SKM-1 treated with dmso at 0.1 percent for 144 hours (cell line): ENCODE data around the gene PANK1.

Experiments
- DNase-seq: peaks from one replicate; lab custom pipeline; 2025; ENCODE audit not compliant: unreplicated experiment; lab: John Stamatoyannopoulos, UW

PANK1 gene

DNA sequence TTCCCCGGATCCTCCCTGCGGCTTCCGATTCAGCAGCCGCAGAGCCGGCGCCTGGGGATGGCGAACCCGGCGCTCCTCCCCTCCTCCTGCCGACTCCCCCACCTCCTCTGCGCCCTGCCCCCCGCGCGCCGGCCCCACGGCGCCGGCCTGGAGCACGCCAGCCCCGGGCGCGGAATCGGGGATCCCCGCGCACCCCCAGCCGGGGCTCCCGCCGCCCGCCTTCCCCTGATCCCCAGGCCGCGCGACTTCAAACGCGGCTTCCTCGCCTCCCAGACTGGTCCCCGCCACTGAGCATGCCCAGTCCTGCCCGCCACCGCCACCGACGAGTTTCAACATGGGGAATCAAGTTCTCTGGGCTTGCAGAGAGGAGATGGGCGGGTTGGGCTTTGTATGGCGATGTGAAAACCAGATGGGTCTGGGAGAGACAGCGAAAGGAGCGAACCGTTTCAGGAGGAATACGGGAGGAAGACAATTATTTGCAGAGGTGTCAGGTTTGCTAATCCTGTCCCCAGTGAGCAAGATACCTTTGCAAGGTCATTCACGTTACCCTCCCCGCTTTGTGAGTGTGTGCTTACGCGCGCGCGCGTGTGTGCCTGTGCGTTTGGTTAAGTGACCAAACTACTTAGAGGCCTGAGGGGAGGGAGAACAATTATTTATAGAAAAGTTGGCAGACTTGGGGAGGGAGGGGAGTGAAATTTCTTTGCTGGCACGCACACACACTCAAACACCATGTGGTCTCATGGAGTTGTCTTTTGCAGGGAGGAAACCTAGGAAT, at the start of gene PANK1:
PANK1 (minus strand) TSS at position 276 of the 775 bp plus-strand sequence. CDS start 351 bp downstream, outside the sequence.
- DNase-seq, result peak; percentile 77

DNA sequence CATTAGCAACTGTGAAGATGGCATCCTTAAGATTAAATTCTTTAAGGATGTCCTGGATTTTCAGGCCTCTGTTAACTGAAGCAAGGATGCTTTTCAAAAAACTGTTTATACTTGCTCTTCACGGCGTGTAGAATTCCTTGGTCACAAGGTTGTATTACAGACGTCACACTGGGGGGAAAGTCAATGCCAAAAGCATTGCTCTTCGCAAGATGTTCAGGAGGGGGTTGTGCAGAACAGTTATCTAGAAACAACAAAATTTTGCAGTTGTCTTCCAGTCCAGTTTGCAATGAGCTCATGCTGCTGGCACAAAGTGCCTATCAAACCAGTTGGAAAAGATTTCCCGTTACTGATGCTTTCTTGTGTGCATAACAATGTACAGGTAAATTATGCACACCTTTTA, 48.1 kb upstream of the PANK1 start:
- no peak for DNase-seq

DNA sequence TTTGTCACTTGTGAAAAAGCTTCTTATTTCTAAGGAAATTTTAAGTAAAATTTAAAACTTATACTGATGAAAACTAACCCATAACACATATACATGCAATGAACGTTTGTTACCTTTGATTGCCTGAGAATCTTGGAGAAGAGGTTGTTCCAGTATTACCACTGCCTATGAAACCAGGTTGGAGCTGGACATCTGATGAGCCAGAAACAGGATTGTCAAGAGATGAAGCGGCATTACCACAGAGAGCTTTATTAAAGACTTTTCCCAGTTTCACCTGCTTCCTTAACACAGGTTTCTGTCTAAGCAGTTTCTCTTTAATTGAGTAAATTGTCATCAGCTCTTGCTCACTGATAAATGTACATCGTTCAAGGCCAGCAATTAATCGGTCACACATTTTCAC, 47.4 kb upstream of the PANK1 start:
- DNase-seq, result no peak

DNA sequence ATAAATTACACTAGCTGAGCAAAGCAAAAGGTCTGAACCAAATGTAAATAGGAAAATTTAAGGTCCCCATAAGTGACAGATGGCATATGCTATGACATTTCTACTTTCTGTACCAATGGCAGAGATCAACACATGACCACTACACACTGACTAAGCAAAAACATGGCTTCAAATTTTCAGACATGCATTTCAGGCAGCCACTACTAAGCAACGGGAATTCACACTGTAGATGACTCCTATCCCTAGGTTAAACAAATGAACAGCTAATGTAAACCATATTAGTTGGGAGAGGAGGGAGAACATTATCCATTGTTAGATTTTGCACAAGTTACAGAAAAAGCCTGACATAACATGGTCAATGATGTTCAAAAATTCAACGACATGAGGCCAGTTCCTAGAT, 45.0 kb upstream of the PANK1 start:
- DNase-seq, result no peak

DNA sequence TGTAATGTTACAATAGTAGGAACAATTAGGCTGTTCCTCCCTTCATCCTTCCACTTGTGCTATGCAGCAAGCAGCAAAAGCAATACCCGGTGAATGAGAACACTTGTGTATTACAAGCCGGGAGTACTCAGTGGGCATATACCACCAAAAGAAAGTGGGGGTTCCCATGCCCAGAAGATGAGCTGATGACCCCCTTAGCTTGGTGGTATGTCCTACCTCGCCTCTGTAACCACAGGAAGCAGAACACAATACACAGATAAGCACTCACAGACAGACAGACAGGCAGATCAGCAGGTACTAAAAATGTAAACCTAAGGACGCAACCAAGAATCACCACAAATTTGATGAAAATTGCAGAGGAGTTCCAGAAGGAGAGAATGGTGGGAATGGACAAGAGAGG, 40.9 kb upstream of the PANK1 start:
- DNase-seq, result no peak

DNA sequence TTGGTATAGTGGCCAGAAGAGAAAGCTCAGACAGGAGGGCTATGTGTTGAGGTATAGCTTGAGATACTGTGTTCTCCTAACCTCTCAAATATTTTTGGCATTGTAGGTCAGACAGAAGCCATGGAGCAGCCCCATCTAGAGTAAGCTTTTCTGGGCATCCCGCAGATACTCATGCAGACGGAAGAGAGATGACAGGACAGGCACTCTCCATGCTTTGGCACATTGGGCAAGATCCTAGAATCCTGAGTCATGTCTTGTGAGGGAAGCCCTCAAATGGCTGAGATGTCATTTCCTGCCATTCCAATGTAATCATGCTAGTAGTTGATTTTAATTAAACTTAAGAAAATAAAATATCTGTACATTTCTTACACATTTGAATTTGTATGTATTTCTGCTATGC, 39.6 kb upstream of the PANK1 start:
- peak; percentile 5 for DNase-seq

DNA sequence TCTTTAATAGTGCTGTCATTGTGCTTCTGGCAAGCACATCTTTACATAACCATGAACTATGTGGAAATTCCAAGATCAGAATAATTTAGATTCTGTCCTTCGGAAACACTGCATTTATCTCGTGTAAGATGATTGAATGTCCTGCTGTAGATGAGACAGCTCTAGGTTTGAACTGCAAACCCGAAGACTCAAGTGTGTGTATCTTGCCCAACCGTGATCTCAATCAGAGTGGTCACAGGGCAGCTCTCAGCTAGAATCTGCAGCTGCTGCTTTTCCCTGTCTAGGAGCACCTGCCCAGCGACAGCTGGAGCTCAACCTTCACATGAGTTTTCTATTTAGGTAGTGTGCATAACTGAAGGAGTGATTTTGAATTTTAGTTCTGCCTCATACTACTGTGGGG, 38.8 kb upstream of the PANK1 start:
- no peak for DNase-seq

DNA sequence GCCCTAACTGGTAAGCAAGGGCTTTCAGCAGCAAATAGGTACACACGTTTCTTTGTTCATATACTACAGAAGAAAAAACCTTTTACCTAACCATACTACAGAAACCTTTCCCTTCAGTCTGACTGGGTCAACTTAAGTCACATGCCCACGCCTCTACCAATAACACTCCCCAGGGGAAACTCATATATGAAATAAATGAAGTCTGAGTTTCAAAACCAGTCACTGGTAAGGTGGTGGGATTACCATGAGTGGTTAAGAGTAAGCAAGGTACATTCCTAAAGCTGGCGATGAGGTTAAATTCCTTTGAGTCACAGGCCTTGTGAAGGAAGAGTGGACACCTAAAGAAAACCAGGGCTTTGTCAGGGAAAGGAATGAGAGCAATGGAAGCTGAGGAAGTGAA, 34.9 kb upstream of the PANK1 start:
- DNase-seq, result no peak

DNA sequence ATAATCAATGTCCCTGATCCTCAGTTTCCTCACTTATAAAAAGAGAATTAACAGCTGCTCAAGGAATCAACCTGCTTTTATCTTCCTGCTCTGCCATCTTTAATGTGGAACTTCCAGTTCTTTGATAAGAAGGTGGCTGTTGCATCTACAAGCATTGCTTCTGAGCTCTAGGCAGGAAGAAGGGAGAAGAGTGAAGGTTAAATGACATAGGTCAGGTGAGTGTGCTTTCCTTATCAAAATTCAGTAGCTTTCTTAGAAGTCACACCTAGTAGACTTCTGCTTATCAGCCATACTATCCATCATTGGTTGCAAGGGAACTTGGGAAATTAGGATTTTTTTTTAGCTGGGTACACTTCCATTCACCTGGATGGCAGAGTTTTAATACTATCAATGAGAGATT, 32.3 kb upstream of the PANK1 start:
- no peak for DNase-seq

DNA sequence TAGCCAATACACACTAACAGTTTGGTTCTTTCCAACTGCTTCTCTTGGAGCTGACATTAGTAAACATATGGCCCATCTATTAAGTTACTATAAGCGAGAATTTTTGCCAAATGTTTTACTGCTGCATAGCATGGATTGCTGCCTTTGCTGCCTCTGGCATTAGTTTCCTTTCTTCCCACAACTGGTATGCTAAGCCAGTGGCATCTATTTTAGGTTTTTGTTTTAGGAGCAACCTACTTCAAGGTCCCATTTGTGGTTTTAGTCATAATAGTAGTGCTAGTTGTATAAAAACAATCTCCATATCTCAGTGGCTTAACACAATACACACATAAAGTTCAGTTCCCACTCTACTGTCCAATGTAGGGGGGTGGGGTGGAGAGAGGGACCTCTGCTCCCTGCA, 25.9 kb upstream of the PANK1 start:
- DNase-seq, result no peak

DNA sequence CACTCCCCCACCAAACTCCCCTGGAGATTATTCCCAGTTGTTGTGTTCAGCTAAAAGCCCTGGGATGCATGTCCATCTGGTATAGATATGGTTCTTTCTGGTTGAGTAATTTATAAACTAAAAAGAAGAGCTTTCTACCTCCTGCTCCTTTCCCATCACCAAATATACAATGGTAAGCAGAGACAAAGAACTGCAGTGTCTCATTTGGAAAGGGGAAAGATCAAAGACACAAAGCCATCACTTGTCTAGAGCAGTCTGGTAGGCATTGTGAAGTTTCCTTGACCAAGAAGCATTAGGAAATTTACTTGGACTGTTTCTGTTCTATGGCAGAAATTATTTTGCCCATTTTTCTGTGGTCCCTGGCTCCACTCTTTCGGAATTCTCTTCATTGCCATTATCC, 24.9 kb upstream of the PANK1 start:
- no peak for DNase-seq

DNA sequence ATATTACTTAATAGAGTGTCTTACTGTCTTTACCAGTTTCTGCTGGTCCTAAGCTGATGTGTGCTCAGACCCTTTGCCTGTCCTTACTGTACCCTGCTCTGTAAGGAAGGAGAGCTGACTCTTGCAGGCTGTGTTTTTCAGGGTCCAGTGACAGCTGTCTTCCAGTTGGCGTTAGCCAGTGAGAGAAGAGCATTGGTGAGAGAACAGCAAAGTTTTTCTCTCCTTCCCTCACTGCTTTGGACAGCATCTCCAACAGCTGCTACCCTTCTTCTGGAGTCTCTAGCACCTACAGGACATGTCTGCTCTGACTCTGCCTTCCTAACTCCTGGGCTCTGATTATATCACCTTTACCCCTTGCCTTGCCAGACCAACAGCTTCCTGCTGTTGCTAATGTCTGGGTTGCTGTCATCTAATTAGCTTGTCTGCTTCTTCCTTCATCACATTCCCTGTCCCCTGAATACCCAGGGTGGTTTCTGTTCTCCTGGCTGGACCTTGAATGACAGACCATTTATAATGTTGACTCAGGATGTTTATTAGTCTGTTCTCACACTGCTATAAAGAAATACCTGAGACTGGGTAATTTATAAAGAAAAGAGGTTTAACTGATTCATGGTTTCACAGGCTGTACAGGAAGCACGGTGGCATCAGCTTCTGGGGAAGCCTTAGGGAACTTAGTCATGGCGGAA, 23.5 kb upstream of the PANK1 start:
- no peak for DNase-seq

DNA sequence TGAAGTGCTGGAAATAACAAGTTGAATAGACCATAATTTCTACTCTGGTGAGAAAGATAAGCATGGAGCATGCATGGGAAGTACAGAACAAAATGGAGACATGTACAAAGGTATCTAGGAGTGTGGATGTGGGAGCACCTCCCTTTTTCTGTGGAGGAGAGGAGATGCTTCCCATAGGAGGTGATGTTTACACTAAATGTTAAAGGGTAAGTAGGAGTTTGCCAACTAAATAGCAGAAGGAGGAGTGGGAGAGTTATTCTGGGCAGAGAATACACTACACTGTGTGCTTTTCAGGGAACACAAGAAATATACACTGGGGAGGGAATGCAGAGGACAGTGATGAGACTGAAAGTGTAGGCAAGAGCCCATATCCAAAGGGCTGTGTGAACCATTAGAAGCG, 21.1 kb upstream of the PANK1 start:
- no peak for DNase-seq

DNA sequence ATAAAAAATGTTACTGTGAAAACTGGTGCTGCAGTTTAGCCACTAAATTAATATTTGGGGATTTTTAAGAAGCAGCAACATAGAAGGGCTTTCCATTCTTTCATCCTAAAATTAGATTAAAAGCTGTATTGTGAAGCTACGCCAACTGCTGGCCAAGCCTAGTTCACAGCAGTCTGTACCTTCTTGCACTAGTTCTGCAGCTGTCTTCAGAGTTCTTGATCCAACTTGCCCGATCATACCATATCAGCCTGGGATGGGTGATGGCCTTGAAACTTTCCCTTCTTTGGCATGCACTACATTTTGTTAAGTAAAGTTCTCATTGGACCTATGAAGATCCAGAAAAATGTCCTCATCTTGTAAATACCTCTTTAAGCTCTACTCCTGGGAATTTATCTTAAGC, 20.3 kb upstream of the PANK1 start:
- no peak for DNase-seq

DNA sequence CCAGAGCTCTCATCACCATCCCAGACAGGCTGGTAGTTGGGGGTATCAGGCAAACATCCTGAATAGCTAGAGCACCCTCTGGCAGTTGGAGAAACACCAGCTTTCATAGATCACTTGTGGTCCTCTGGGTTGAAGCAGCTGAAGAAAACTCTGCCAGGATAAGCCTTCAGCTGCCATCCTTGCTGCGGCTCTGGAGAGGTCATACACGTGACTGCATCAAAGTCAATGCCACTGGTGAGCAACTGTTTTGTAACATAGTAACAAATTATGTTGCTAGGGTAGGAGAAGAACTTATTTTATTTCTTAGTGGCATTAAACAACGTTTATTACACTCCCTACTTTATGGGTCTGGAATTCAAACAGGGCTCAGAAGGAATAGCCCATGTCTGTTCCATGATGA, 19.2 kb upstream of the PANK1 start:
- DNase-seq, result no peak

DNA sequence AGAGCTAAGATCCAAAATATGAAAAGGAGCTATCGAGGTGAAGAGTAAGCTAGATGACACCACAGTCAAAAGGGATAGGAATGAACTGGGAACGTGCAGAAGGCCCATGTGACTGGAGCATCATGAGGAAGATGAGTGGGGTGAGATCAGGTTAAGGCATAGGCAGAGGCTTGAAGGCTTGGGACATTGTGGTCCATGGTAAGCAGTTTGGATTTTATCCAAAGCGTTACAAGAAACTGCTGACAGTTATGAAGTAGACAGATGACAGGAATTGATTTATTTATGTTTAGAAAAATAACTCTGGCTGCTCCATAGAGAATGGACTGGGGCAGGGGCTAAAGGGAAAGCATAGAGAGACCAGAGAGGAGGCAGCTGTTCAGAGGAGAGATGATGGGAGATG, 18.1 kb upstream of the PANK1 start:
- no peak for DNase-seq

DNA sequence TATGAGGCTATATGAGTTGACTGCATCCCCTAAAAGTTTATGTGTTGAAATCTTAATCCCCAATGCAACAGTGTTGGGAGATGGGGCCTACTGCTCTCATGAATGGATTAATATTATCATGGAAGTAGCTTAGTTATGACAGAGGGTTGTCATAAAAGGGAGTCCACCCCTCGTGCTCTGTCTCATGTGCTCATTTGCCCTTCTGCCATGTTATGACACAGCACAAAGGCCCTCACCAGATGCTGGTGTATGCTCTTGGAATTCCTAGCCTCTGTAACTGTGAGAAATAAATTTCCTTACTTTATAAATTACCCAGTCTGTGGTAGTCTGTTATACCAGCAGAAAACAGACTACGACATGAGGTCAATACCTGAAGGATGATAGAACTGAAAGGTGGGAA, 17.6 kb upstream of the PANK1 start:
- no peak for DNase-seq

DNA sequence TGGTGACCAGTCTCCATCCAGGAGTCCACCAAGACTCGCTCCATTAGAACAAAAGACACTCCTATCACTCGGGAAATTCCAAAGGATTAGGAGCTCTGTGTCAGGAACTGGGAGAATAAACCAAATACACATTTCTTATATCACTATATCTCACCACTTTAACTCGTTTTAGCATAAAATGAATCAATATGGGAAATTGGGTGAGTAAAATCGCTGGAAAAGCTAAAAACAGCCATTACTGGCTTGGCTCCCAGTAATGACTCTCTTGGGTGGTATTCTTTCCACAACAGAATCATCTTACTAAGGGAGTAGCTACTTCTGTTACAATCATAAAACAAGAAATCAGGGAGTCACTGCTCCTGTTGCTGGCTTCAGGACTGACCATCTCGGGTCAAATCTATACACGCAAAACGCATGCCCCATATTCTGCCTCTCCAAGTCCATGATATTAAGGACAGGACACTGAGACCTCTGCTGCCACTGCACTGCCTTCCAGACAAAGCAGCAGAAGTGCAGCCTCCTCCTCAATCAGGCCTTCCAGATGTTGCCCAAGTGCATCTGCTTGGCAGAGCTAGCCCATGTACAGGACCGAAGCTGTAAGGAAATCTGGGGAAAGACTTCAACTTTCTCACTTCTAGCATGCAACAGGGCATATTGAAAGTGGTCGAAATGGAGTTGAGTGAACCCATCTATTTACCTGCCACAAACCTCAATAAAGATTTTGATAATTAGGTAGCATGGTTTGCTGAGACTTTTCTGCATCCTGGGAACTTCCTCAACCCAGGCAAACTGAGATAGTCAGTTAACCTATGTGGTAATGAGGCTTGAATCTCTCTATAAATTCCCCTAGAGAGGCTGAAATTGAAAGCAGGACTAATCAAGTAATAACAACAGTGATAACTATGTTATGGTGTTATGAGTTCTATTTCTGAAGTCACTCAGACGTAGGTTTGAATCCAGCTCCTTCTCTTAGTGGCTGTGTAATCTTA, 14.4 kb upstream of the PANK1 start:
- no peak for DNase-seq

DNA sequence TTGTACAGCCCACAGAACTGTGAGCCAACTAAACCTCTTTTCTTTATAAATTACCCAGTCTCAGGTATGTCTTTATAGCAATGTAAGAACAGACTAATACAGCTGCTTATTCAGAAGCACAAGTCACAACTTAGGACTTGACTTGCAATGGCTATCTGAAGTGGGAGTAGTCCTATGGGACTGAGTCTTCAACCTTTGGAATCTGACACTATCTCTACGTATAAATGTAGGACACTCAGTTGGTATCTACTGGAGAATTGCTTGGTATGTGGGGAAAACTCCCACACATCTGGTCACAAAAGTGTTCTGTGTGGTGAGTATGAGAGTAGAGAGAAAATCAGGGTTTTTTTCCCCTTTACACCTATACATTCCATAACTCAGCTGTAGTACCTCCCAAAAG, 12.3 kb upstream of the PANK1 start:
- no peak for DNase-seq

DNA sequence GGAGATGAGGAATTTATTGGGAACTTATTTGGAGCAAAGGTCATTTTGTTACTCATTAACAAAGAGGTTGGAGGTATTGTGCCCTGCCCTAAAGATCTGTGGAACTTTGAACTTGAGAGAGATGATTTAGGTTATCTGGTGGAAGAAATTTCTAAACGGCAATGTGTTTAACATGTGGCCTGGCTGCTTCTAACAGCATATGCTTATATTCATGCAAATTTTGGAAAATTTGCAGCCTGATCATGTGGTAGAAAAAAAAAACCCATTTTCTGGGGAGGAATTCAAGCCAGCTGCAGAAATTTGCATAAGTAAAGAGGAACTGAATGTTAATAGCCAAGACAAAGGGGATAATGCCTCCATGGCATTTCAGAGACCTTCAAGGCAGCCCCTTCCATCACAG, 10.7 kb upstream of the PANK1 start:
- DNase-seq, result no peak

DNA sequence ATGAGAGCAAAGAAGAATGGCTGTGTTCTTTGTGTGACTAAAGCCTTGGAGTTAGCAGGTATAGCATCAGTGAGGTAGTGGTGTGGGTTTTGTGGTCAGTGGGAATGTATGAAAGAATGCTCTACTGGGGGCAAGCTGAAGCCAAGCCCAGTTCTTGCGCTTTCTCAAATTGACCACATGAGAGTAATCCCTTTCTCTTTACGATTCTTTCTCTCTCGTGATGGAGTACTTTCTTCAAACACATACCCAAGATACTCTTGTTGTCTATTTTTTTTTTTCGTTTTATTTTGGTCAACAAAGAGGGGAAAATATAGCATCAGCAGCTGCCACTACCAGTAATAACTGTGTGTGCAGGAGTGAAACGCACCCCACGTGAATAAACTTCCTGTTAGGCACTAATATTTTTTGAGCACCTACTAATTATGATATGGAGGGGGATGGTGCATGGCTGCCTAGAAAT, 8.4 kb upstream of the PANK1 start:
- DNase-seq, result no peak
